Measurements from ENCODE around the gene ACTC1.
"Not testable (repeated sequence)": the region's sequence is repeated elsewhere in the genome, so short reads cannot be mapped to it uniquely, and the experiment has no call there.

ACTC1 gene

DNA sequence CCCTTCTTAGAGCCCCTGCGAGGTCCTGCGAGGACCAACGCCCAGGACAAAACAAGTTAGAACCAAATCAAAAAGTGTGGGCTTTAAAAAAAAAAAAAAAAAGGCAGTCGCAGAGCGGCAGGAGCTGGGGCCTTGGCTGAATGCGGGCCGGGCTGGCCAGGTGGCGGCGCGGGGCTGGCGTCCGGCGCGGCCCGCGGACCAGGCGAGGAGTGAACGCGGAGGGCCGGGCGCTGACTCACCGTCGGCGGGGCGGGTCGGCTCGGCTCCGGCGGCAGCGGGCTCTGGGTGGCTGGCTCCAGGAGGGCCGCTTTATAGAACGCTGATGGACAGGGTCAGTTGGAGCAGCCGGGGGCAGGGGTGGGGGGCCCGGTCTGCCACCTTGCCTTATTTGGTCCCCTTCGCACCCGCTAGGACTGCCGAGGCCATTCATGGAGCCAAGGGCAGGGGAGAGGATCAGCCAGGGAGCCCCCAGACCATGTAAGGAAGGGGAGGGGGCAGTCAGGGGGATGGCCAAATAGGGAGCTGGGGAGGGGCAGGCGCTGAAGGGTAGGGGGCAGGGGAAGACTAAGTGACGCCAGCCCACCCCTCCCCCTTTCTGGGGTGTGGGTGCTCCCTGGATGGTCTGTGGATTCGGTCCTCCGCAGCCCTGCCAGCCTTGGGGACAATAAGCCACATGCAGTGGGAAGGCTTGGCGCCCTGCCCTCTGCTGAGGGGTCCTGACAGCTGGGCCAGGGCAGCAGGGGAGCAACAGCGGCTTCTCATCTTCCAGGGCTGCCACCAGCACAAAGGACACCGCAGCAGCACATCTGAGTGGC, at the start of gene ACTC1:
TSS of gene ACTC1 (minus strand) at position 283 of the 815 bp plus-strand sequence. CDS start 741 bp downstream, outside the sequence.
- no peak for DNase-seq (ENCODE audit: low spot score)

DNA sequence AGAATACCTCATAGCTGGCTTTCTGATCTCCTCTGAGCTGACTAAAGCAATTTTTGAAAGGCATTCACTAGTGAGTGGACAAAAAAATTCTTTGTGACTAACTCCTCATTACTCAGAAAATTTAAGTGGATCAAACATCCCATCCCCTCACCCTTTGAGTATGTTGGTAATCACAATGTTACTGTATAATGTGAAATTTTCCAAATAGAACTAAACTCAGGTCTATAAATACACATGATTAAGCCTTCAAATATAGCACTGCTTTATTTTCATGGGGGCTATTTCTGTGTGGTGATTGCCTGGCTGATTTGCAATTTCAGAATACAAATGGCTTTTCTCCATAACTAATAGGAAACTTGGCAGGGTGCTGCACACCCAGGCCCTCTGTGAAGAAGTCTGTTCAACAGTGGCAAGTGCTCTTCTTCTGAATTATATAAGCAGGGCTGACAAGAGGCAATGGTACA, 45.9 kb upstream of the ACTC1 start:
- DNase-seq (ENCODE audit: low spot score) = no peak

DNA sequence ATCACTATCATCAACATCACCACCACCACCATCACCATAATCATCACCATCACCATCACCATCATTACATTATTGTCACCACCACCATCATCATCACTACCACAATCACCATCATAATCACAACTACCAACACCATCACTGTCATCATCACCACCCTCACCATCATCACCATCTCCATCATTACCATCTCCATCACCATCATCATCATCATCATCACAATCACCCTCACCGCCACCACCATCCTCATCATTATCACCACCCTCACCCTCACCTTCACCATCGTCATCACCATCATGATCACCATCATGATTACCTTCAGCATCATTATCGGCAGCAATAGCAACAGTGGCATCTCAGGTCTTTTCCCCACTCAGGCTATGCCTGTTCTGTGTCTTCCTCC, 42.9 kb upstream of the ACTC1 start:
- no peak for DNase-seq (ENCODE audit: low spot score)

DNA sequence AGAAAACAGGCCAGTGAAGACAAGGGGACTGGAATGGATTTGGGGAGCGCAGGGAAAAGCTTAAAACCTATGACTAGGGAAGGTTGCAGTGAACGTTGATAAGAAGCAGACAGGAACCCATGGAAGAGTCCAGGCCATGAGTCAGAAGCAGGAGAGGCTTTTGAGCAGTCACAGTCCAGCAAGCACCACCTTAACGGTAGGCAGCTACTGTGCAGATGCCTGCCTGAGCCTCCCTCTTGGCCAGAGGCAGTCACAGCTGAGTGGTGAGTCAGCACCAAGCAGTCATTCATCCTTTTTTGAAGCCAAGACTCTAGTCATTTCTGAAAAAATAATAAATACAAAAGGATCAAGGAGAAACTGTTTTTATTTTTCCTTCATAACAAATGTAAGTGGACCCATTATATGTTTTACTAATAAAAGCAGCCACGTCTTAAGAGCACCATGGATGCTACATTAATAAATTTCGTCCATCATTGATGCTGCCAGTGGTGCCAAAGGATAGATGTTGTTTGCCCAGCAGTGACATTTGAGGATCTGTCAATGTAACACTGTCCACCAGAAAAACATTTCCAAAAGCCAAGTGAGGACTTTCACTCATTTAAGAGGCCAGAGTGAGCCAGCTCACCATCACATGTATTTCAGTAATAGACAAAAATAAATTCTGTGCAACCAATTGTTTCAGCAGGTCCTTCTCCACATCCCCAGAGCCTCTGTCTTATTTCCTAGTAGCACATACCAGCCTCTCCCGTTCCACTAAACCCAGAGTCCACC, 42.1 kb upstream of the ACTC1 start:
- no peak for DNase-seq (ENCODE audit: low spot score)

DNA sequence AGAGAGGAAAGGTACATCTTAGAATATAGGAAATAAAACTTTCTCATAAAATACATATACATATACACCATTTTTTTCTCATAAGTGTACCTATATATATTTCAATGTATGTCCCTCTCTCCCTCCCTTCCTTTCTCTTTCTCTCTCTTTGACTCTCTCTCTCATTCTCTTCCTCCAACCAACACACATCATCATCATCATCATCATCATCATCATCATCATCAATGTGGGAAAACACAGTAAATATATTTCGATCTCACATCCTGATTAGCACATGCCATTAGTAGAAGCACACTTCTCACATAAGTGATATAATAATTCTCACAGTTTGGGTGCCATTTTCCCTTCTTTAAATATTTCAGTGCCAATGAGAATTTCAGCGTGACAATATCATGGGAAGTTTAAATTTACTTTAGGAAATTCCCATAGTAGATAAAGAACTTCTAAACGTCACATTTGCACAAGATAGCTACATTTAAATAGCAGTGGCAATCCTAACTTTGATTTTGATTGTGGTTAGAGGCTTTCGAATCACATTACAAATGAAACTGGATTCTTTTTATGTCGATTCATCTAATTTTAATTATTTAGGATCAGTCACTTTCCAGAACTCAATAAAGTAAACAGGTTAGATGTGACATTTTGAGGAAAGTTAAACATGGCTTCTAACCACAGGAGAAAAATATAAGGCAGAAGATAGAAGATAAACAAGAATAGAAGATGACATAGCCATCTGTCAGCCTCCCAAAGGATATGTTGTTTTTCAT, 33.0 kb upstream of the ACTC1 start:
- DNase-seq (ENCODE audit: low spot score) = no peak

DNA sequence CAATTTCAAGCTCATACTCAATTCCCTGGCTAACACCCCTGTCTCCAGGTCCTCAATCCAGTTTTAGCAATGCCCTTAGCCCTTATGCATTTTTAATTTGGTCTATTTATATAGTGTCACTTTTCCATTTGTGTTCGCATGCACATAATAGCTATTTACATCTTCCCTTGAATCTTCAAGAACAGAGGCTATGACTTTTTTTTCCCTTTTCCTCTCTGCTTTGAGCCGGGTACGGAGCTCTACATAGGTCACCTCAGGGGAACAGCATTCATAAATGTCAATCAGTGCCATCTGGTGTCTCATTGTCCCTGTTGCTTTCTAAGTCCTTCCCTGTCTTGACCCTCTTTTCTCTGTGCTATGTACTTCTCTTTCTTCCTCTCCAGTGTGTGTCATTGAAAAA, 26.5 kb upstream of the ACTC1 start:
- DNase-seq (ENCODE audit: low spot score) = no peak

DNA sequence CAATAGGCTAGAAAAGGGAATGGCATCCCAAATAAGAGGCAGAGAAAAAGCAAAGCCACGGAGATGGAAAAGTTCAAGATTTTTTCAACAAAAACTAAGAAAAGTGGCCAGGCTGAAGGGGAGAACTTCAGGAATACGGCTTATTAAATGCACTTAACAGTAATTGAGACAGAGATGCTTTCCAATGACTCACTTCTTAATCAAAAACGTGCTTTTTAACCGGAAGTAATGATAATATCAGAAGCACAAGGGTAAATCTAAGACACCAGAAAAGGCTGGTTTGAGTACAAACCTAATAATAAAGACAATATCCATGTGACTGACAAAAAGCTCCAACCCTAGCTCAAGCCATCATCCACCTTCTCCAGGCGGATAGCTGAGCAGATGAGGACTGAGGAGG, 24.8 kb upstream of the ACTC1 start:
- no peak for DNase-seq (ENCODE audit: low spot score)

DNA sequence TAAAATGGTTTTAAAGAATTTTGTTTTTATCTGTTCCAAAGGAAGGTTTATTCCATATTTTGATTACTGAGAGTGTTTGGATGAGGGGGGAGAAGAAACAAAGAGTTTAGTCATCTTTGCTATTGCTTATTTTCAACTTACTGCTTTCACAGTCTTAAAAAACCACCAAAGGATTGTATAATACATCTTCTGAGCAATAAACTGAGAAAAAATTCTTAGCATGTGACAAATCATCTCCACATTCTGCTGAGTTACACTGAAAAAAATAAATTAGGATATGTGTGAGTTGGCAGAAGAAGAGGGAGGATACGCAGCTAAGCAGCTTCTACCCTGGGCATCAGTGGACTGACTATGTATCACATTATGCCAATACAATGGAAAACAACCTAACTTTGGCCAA, 23.2 kb upstream of the ACTC1 start:
- DNase-seq (ENCODE audit: low spot score) = no peak

DNA sequence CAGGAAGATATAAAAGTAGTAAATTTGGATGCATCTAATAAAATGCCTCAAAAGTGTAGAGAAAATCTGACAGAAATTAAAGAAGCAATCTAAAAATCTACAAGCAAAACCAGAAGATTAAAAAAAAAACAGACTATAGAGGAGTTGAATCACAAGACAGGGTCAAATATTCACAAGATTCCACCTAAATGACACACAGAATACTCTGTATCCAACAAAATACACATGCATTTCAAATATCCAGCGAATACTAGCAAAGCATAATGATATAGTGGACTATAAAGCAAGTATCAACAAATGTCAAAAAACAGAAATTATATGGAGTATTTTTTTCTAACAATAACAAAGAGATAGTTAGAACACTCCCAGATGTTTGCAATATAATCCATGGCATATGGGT, 20.5 kb upstream of the ACTC1 start:
- no peak for DNase-seq (ENCODE audit: low spot score)

DNA sequence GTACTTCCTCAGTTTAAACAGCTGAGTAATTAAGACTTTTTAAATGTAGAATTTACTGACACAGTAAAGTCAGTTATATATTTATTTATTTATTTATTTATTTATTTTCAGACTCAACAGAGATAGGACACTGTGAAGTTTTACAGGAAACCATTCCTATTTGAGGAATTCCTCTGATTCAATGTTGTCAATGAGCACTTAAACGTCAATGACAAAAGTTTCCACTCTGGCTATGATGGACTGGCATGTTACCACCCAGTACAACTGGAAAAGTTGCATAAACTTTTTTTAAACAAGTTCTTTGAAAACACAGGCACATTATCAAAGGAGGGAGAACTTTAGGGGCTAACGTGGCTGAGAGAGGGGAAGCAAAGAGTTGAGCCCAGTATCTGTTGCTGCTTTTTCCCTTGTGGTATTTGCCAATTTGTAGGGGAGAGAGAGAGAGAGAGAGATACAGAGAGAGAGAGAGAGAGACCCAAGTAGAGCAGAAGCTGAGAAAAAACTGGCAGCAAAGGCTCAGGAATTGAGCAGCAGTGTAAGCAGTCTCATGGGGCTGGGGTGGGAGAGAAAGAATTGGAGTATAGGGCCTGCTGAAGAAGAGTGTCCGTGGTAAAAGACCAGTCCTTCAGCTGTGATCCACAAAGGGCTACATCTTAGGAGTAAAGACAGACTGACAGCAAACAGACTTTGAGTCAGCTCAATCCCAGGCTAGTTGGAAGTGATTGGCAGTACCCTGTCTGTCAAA, 18.3 kb upstream of the ACTC1 start:
- no peak for DNase-seq (ENCODE audit: low spot score)

DNA sequence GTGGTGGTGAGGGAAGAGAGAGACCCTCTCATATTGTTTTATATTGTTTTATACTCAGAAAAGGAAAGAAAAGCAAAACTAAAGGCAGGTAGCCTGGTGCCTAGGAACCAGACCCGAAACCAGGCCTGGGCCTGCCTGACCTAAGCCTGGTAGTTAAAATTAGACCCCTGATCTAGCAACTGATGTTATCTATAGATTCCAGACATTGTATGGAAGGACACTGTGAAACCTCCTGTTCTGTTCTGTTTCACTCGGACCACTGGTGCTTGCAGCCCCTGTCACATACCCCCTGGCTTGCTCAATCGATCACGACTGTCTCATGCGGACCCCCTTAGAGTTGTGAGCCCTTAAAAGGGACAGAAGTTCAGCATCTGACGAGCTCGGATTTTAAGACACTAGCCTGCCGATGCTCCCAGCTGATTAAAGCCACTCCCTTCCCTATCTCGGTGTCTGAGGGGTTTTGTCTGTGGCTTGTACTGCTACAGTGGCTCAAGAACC, 17.6 kb upstream of the ACTC1 start:
- DNase-seq (ENCODE audit: low spot score) = not testable (repeated sequence)

DNA sequence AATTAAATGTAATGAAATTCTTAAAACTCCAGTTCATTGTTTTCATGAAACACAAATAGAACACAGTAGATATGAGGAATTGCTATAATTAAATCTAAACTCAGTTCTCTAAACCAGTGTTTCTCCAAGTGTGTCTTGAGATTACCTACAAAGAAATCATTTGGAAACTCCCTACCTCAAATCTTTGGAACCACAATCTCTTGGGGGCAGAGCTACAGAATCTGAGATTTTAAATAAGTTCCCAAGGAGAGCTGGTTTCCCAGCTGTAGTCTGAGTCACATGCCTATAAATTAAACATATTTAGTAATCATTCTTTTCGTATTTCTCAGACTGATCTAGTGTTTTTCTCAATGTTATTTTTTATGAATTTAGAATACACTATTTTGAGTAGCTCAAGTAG, 17.0 kb upstream of the ACTC1 start:
- no peak for DNase-seq (ENCODE audit: low spot score)

DNA sequence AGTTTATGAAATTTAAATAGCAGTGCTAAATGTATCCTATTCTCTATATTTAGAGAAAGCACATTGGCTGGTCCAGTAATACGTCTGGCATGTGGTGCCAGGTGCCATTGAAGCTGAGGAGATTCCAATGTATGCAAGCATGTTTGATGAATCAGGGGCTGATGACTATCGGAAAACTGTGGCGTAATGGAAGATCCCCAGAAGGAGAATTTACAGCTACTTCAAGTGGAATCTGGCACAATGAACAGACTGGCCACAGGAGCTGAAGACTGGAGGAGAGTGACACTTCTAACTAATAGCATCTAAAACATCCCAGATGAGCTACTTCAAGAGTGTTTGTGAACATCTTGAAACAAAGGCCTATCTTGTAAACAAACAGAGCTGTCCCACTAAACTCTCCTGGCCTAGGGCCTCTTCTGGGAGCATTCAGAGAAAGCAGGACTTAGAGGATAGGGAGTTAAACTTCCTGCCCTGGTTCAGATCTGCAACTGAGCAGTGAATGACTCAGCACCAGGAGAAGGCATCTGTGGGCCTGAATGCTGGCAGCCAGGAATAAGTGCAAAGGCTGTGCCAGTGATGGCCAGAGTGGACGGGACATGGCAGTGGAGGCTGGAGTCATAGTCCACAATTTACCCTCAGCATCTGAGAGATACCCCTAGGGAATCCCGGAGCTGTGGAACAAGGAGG, 15.2 kb upstream of the ACTC1 start:
- DNase-seq (ENCODE audit: low spot score) = no peak

DNA sequence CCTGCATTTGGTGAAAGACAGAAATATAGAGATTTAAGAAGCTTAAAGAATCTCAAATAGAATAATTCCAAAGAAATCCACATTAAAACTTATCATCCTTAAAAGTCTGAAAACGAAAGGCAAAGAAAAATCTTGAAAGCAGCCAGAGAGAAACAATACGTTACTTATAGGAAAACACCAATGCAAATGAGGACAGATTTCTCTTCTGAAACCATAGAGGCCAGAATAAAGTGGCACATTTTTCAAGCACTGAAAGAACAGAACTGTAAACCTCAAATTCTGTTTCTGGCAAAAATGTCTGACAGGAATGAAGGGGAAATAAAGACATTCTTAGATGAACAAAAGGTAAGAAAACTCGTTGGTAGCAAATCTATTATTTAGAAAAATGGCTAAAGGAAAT, 13.8 kb upstream of the ACTC1 start:
- no peak for DNase-seq (ENCODE audit: low spot score)

DNA sequence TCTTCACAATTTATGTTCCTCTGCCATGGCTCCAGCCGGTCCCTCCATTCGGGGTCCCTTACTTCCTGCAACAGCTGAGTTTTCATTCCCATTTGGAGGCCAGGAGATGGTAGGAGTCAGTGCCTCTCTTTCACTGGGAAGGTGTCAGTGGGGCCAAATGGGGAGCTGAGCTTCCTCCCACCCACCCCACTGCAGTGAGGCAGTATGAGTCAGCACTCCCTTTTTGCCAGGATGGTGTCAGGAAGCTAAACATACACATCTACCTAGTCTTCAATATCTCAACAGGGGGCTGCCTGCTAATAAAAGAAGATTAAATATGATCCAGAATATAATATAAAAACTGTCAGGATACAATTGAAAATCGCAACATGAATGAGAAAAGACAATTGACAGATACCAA, 12.7 kb upstream of the ACTC1 start:
- DNase-seq (ENCODE audit: low spot score) = no peak

DNA sequence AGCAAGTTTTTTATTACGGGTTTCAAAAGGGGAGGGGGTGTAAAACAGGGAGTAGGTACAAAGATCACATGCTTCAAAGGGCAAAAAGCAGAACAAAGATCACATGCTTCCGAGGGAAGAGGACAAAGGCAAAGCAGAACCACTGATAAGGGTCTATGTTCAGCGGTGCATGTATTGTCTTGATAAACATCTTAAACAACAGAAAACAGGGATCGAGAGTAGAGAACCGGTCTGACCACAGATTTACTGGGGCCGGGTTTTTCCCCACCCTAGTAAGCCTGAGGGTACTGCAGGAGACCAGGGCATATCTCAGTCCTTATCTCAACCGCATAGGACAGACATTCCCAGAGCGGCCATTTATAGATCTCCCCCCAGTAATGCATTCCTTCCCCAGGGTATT, 11.9 kb upstream of the ACTC1 start:
- not testable (repeated sequence) for DNase-seq (ENCODE audit: low spot score)

DNA sequence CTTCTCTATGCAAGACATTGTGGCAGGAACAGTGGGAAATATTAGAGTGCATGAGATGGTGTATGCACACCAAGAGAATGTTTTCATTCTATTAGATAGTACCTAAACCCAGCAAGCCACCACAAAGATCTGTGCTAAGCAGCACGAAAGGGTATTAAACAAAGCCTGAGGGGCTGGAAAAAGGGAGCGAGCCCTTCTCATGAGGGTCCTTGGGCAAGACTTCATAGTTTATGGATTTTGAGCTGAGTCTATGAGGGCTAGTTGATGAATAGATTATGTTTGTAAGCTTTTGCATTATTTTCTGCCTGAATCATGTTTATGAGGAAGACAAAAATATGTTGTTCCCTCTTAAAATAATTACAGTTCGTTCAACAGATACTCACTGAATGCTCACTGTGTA, 9.4 kb upstream of the ACTC1 start:
- DNase-seq (ENCODE audit: low spot score) = no peak

DNA sequence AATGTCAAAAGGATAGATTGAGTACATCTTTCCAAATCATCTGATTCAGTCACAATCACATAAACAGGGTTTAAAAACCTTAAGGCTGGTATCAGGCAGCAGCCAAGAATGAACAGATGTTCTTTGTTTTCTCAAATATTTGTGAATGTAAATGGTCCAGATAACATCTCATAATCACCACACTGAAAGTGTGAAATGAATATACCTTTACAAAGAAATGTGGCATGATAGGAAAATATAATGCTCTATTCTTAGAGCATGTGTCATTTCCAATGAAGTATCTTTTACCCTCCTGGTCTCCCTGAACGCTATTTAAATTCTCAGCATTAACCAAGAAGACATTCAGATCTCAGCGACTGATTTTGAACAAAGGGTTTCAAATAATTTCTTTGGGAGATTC, 8.8 kb upstream of the ACTC1 start:
- no peak for DNase-seq (ENCODE audit: low spot score)

DNA sequence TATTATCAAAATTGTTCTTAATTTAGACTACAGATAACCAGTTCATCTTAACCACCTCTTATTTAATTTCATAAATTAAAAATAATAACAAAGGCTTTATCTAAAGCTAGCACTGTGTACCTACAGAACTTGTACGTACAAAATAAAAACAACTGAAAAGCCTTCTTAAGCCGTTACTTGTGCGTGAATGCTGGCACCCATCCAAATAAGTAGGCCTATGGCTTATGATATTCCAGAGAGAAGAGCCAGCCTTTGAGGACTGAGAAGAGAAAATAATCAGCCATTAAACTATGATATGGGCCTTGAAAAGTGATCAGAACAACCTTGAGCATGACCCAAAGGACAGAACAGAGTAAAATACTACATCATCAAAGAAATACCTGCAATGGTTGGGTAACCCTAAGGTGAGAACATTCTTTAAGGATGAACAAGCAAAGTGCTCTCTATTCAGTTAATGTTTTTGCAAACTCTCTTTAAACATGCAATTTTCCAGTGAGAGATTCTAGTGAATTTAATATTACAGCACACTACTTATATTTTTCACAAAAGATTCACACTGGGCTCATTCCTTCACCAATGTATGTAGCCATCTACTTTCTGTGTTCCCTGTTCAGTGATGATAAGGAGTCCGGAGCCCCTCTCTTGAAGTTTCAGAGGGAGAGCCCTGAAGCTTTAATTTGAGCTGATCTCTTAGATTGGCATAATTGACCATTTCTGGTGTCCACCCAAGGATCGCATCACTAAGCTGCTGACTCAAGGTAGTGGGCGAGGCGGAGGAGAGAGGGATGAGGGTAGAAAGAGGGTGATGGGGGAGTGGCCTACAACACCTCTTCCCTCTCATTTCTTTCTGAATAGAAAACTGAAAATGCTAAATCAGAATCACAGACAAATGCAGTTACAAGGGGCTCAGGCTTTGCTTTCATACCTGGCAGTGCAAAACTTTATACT, 7.7 kb upstream of the ACTC1 start:
- no peak for DNase-seq (ENCODE audit: low spot score)

DNA sequence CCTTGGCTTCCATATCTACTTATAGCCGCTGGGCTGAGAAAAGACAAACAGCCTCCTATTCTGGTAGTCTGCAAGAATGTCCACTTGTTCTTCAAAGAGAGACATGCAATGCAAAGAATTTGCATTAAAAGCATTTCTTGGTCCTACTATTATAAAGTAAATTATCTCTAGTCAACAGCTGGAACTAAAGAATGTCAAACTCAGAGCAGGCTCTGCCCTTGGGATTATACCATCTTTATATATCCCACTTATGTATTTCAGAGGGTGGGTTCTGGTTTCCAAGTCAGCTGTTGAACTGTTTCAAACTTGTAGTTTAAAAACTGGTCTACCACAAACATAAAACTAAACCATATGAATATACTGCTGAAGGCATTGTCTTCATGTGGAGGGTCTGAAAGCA, 7.0 kb upstream of the ACTC1 start:
- DNase-seq (ENCODE audit: low spot score) = no peak
